Ovary (tissue), 9 donors: ENCODE results near the gene ERICH6. TPM values are rescaled to one million over a fixed set of nuclear protein-coding genes. Genes with fewer than 3 reads are reported as not detected.

Experiments
- DNase-seq, 5 donors: peaks; one replicate each; pipeline ENCODE4 v3.0.0-alpha.2; 2019 to 2020
- H3K27ac ChIP-seq, 2 donors: fragments of 200-600 bp; one replicate each; pipeline versions ENCODE4 v1.5.1 to v1.8.0; 2019 to 2022
- H3K27me3 ChIP-seq: fragments of 200-600 bp; one replicate; pipeline ENCODE4 v1.8.0; 2022
- H3K36me3 ChIP-seq: fragments of 200-600 bp; sonication (generic); one replicate; pipeline ENCODE4 v1.5.1; 2019
- H3K4me1 ChIP-seq: one replicate; pipeline ENCODE4 v1.8.1; 2013; ENCODE audit warnings: mild to moderate bottlenecking, moderate library complexity; ENCODE audit not compliant: insufficient read depth
- H3K4me3 ChIP-seq: fragments of 200-600 bp; sonication (generic); one replicate; pipeline ENCODE4 v1.5.1; 2017
- H3K9me3 ChIP-seq, 2 donors: fragments of 200-600 bp in 1 of 2; sonication (generic) in 1 of 2; one replicate each; pipeline versions ENCODE4 v1.5.1 to v1.8.1; 2013 to 2019; ENCODE audit warnings: mild to moderate bottlenecking in 1 of 2, moderate library complexity in 1 of 2
- EP300 ChIP-seq: sonication (generic); formaldehyde crosslinking; IDR thresholded peaks from one replicate; pipeline ENCODE4 v1.6.1; 2017; ENCODE audit warnings: antibody characterized with exemption
- POLR2A ChIP-seq: fragments of 450-650 bp; IDR thresholded peaks from one replicate; pipeline ENCODE4 v1.6.1; 2017; ENCODE audit warnings: antibody characterized with exemption, mild to moderate bottlenecking, moderate library complexity
- WGBS, 3 donors: extraction: QIAGEN DNeasy Blood & Tissue Kit in 1 of 3; methylation state at CpG; one replicate each; pipeline versions ENCODE4 v1.1.5 to v1.1.7; 2013 to 2017; 5-methylcytosine and 5-hydroxymethylcytosine counted together
- intact Hi-C, 4 donors: fragments of 100-400 bp; cut with DNase I; formaldehyde crosslinking; loops; one replicate each; pipeline versions ENCODE4 v1.11.0 to v1.15.1; 2022 to 2023
- polyA plus RNA-seq, 2 donors: library from polyadenylated mRNA; stranded (reverse); fragments of 200-250 nt in 1 of 2; fragments of 350-450 nt in 1 of 2; fragmentation: Illumina TruSeq in 1 of 2; extraction: RNeasy Lipid Tissue Mini Kit (QIAGEN cat#74804) in 1 of 2; gene quantifications; one replicate each; pipeline ENCODE4 v1.2.3, GENCODE V29; 2013 to 2014
- total RNA-seq, 7 donors: library from RNA; depleted of rRNA in 2 of 7; stranded (reverse); fragments of >200 nt in 2 of 7; fragmentation: NEBNext Ultra II Directional in 3 of 7; extraction: Animal tissue kit (Norgen Biotek cat#: 25700) in 3 of 7; gene quantifications; one replicate each; pipeline versions ENCODE4 v1.1.0 to v1.2.4, GENCODE V29; 2016 to 2023
- TF ChIP-seq, protein P1 (sequence below), 3 donors: fragments of 450-650 bp in 2 of 3; fragments of 200-600 bp in 1 of 3; IDR thresholded peaks; one replicate each; pipeline versions ENCODE4 v1.5.1 to v1.8.0; 2016 to 2022; ENCODE audit warnings: antibody characterized with exemption in 3 of 3, mild to moderate bottlenecking in 1 of 3
- donor health status: DM: no; HTN: no; CAD: no; lungs with moderate emphysema.
- donor health status: DM: no; HTN: no; CAD: no.
- donor health status: Bipolar disorder and iron deficiency.
- donor health status: DM: yes; HTN: yes; CAD: no.
- donor health status: DM: no; HTN: no; CAD: no.
- donor health status: DM: yes; HTN: yes; CAD: no.

The ERICH6 gene
- total and polyA plus RNA-seq, 9 donors, result 0.04 to 1.3 (median 0.43) TPM; not detected in 5

DNA sequence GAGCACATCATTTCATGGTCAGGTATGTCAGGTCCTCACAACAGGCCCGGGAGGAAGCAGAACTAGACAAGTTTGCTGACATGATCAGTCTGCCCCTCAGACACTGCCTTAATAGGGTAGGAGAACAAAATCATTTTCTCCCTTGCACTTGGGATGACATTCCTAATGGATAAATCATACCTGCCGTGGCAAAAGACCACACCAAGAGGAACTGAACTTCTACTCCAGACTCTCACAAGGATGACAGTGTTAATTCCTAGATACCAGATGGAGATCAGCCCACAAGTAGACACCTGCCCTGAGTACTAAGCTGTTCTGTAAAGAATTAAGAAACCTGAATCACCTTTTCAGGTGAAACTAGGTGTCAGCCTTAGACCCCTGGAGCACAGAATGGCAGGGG lies 39.8 kb upstream of the ERICH6 start:
- Histone ChIP-seq H3K27ac (no peak overlapping the region), H3K9me3 (no peaks in the 10 kb centered on the region), H3K36me3 (no peaks in the 10 kb centered on the region), H3K4me1 (peaks cover 36% of the 10 kb centered on the region), H3K27me3 (no peaks in the 10 kb centered on the region), H3K4me3 (no peak overlapping the region)
- intact Hi-C loops, result no loop called here
- 54 to 57% (median 55%) methylated on average over 2 of the region's 2 CpGs for WGBS, 3 donors
- no peak for TF ChIP-seq EP300
- TF ChIP-seq, protein P1, sequence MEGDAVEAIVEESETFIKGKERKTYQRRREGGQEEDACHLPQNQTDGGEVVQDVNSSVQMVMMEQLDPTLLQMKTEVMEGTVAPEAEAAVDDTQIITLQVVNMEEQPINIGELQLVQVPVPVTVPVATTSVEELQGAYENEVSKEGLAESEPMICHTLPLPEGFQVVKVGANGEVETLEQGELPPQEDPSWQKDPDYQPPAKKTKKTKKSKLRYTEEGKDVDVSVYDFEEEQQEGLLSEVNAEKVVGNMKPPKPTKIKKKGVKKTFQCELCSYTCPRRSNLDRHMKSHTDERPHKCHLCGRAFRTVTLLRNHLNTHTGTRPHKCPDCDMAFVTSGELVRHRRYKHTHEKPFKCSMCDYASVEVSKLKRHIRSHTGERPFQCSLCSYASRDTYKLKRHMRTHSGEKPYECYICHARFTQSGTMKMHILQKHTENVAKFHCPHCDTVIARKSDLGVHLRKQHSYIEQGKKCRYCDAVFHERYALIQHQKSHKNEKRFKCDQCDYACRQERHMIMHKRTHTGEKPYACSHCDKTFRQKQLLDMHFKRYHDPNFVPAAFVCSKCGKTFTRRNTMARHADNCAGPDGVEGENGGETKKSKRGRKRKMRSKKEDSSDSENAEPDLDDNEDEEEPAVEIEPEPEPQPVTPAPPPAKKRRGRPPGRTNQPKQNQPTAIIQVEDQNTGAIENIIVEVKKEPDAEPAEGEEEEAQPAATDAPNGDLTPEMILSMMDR (IDR thresholded peaks at IDR 0.05), result no peak
- DNase-seq, result no peak

DNA sequence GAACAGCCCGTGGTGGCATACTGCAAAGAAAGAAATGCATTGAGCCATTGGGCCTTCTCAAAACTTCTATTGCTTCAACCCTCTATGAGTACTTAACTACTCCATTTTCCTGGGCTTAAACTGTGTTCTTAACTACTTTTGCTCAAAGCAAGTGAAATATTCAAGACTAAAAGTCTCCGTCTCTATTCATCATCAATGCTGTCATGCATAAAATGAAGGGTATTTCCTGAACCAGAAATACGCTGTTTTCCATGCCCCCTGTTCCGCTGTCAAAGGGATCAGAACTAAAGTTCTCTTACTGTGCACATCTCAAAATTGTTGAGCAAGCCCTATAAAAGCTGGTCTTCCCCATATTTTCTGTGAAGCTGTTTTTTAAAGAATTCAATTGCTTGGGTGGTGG lies 39.0 kb upstream of the ERICH6 start:
- H3K27ac ChIP-seq, result no peak overlapping the region
- WGBS, 3 donors, result 92 to 97% (median 96%) methylated on average over 4 of the region's 4 CpGs
- H3K4me1 ChIP-seq, result peaks cover 36% of the 10 kb centered on the region
- no peak overlapping the region for H3K4me3 ChIP-seq
- intact Hi-C loops, result no loop called here
- H3K36me3 ChIP-seq, result no peaks in the 10 kb centered on the region
- no peak for DNase-seq
- H3K27me3 ChIP-seq, result no peaks in the 10 kb centered on the region
- TF ChIP-seq EP300 (no peak), POLR2A (no peak)
- TF ChIP-seq, protein P1 (IDR thresholded peaks at IDR 0.05), result no peak
- no peaks in the 10 kb centered on the region for H3K9me3 ChIP-seq

GRCh38 chr3:150742141-150742523 lies 38.4 kb upstream of the ERICH6 start:
- Histone ChIP-seq H3K4me3 (no peak overlapping the region), H3K9me3 (no peaks in the 10 kb centered on the region), H3K27me3 (no peaks in the 10 kb centered on the region), H3K36me3 (no peaks in the 10 kb centered on the region), H3K4me1 (peaks cover 33% of the 10 kb centered on the region), H3K27ac (no peak overlapping the region)
- intact Hi-C loops, result no loop called here
- TF ChIP-seq EP300, result no peak
- TF ChIP-seq, protein P1 (IDR thresholded peaks at IDR 0.05), result no peak
- no peak for DNase-seq
- 95 to 97% (median 96%) methylated on average over 15 of the region's 15 CpGs for WGBS, 3 donors

DNA sequence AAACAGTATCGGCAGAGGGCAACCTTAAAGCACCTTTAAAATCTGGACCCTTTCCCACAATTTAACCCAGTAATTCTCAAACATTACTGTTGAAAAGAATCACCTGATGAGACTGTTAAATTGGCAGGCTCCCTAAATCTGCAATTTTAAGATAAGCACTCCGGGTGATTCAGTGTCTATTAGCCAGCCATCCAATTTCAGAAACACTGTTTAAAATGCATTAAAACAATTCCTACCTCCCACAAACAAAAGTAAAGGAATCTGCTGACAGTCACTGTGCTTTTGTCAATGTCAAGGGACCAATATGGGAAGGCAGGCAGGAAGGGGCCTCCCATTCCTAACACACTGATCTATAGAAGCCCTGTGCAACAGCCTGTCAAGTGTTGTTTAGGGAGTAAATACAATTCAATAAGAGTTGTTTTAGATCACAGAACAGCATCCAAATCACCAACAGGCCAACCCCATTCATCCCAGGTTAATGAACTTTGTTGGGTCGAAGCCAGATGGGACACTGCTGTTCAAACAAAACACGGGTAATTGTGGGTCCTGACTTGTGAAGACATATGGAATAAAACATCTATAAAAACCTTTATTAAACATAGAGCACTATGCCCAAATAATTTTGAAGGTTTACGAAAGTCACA lies 37.9 kb upstream of the ERICH6 start:
- intact Hi-C loops, result no loop called here
- Histone ChIP-seq H3K4me1 (peaks cover 30% of the 10 kb centered on the region), H3K36me3 (no peaks in the 10 kb centered on the region), H3K27me3 (no peaks in the 10 kb centered on the region), H3K4me3 (no peak overlapping the region), H3K9me3 (no peaks in the 10 kb centered on the region), H3K27ac (no peak overlapping the region)
- 50 to 56% (median 51%) methylated on average over 5 of the region's 5 CpGs for WGBS, 3 donors
- DNase-seq, result no peak
- TF ChIP-seq, protein P1 (IDR thresholded peaks at IDR 0.05), result no peak
- TF ChIP-seq EP300 (no peak), POLR2A (no peak)
